ENCODE results near the gene MRC2.

MRC2 gene

GRCh38 chr17:62621223-62621622 lies 6.2 kb upstream of the MRC2 start:
- no peak for TF ChIP-seq TAF1 (IDR thresholded peaks at IDR 0.05; ENCODE audit: borderline replicate concordance, insufficient read depth, low read length)
- no peak for TF ChIP-seq FOXP2 (optimal IDR thresholded peaks at IDR 0.05; ENCODE audit: borderline replicate concordance, extremely low read depth, extremely low read length, insufficient read depth)
- TF ChIP-seq SIN3A (IDR thresholded peaks at IDR 0.05; ENCODE audit: borderline replicate concordance, insufficient read depth, low read length), result no peak
- no peak for TF ChIP-seq REST (IDR thresholded peaks at IDR 0.05; ENCODE audit: insufficient read depth in 1 of 2, low read depth in 2 of 2, low read length in 2 of 2)
- no peak for TF ChIP-seq POLR2AphosphoS5 (IDR thresholded peaks at IDR 0.05; ENCODE audit: low read depth, low read length)

GRCh38 chr17:62625184-62625869 lies 2.1 kb upstream of the MRC2 start:
- TF ChIP-seq REST (IDR thresholded peaks at IDR 0.05; ENCODE audit: insufficient read depth in 1 of 2, low read depth in 2 of 2, low read length in 2 of 2) (no peak), TAF1 (IDR thresholded peaks at IDR 0.05; ENCODE audit: borderline replicate concordance, insufficient read depth, low read length) (no peak), SIN3A (IDR thresholded peaks at IDR 0.05; ENCODE audit: borderline replicate concordance, insufficient read depth, low read length) (no peak), POLR2AphosphoS5 (IDR thresholded peaks at IDR 0.05; ENCODE audit: low read depth, low read length) (no peak), FOXP2 (optimal IDR thresholded peaks at IDR 0.05; ENCODE audit: borderline replicate concordance, extremely low read depth, extremely low read length, insufficient read depth) (no peak)

GRCh38 chr17:62625870-62626200 lies 1.6 kb upstream of the MRC2 start:
- TF ChIP-seq SIN3A (IDR thresholded peaks at IDR 0.05; ENCODE audit: borderline replicate concordance, insufficient read depth, low read length), result no peak
- TF ChIP-seq REST (IDR thresholded peaks at IDR 0.05; ENCODE audit: insufficient read depth in 1 of 2, low read depth in 2 of 2, low read length in 2 of 2), result no peak
- TF ChIP-seq POLR2AphosphoS5 (IDR thresholded peaks at IDR 0.05; ENCODE audit: low read depth, low read length), result no peak
- no peak for TF ChIP-seq FOXP2 (optimal IDR thresholded peaks at IDR 0.05; ENCODE audit: borderline replicate concordance, extremely low read depth, extremely low read length, insufficient read depth)

- TF ChIP-seq SIN3A (IDR thresholded peaks at IDR 0.05; ENCODE audit: borderline replicate concordance, insufficient read depth, low read length) (peak; percentile 15; the same call in 1 of the 2 replicates), FOXP2 (optimal IDR thresholded peaks at IDR 0.05; ENCODE audit: borderline replicate concordance, extremely low read depth, extremely low read length, insufficient read depth) (no peak), REST (IDR thresholded peaks at IDR 0.05; ENCODE audit: insufficient read depth in 1 of 2, low read depth in 2 of 2, low read length in 2 of 2) (no peak), TAF1 (IDR thresholded peaks at IDR 0.05; ENCODE audit: borderline replicate concordance, insufficient read depth, low read length) (peak; percentile 28; the same call in 1 of the 2 replicates), POLR2AphosphoS5 (IDR thresholded peaks at IDR 0.05; ENCODE audit: low read depth, low read length) (no peak)
Observed at GRCh38 chr17:62626719-62627218, 701 bp upstream of the MRC2 start.

All from PFSK-1 (cell line).